Adipocyte (in vitro differentiated cells): ENCODE data around the gene INO80E.

Experiments
- DNase-seq: peaks from one replicate; pipeline ENCODE4 v3.0.0-alpha.2; 2015; ENCODE audit warnings: low read depth
- H3K27me3 ChIP-seq: replicated peaks from 2 replicates; pipeline ENCODE4 v1.7.0; 2013; ENCODE audit warnings: mild to moderate bottlenecking, low read length, moderate library complexity; ENCODE audit not compliant: control insufficient read depth, insufficient read depth
- H3K36me3 ChIP-seq: 2 replicates; pipeline ENCODE4 v1.7.0; 2013; ENCODE audit warnings: low read length, mild to moderate bottlenecking, moderate library complexity; ENCODE audit not compliant: control insufficient read depth, insufficient read depth, severe bottlenecking
- H3K4me1 ChIP-seq: 2 replicates; pipeline ENCODE4 v1.7.0; 2013; ENCODE audit warnings: mild to moderate bottlenecking, low read length, moderate library complexity; ENCODE audit not compliant: control insufficient read depth, insufficient read depth
- H3K4me3 ChIP-seq: 2 replicates; pipeline ENCODE4 v1.7.0; 2013; ENCODE audit warnings: mild to moderate bottlenecking, low read length, moderate library complexity
- H3K9ac ChIP-seq: 2 replicates; pipeline ENCODE4 v1.7.0; 2013; ENCODE audit warnings: mild to moderate bottlenecking, low read length, moderate library complexity
- H3K9me3 ChIP-seq: 2 replicates; pipeline ENCODE4 v1.7.0; 2013; ENCODE audit warnings: mild to moderate bottlenecking, low read length, moderate library complexity; ENCODE audit not compliant: control insufficient read depth

Gene INO80E

DNA sequence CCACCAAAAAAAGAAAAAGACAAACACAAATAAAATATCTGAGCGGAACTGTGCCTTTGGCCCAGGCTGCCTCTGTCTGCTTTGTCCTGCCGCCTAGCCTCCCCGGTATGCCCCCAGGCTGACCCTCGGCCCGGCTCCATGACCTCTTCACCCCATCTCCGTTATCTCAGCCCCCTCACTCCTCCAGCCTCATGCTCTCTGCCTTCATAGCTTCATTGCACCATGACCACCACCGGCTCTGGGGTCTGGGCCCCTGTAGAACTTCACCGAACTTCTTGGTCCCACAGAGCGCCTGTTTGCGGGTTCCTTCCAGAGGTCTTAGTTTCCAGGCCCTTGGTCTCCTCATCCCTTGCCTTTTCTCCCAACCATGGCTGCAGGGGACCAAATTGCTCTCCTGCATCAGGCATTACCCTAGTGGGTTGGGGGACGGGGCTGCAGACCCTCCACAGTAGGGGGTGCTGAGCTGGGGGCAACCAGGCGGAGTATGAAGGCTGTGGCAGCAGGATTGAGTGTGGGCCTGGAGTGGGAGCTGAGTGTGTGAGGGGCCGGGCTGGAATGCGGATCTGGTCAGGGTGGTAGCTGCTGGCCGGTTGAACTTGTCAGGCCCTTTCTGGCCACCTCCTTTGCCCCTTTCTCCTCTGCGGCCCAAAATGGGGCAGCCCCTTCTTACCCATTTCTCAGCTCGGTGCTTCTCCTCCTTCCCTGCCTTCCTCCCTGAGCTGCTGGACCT is 7.5 kb upstream of the INO80E start:
- H3K27me3 ChIP-seq, result no peaks in the 10 kb centered on the region
- H3K4me1 ChIP-seq, result peaks cover 10% of the 10 kb centered on the region
- H3K9ac ChIP-seq, result no peak overlapping the region
- H3K36me3 ChIP-seq, result peaks cover 90% of the 10 kb centered on the region
- no peaks in the 10 kb centered on the region for H3K9me3 ChIP-seq
- H3K4me3 ChIP-seq, result no peak overlapping the region
- DNase-seq, result no peak

DNA sequence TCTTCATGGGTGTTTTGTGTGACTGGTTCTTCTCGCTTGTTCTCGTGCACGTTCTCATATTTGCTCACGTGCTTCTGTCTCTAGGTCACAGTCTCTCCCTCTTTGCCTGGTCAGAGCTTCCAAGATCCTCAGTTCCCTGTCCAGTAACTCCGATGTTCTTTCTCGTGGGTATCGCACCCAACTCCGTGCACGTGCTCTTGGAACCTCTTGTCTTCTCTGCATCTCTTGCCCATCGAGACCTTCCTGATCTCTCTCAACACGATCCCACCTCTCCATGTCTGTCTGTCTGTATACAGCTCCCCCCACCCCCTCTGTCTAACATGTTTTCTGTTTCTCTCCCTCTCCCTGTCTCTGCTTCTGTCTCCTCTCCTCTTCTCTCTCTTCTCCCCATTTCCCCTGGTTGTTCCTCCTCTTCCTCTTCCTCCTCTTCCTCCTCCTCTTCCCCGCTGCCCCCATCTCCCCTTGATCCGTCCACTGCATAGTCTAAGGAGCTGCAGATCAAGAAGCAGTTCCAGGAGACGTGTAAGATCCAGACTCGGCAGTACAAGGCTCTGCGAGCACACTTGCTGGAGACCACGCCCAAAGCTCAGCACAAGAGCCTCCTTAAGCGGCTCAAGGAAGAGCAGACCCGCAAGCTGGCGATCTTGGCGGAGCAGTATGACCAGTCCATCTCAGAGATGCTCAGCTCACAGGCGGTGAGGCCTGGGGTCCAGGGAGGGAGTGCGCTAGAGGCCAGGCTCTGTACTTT is 6.8 kb upstream of the INO80E start:
- H3K36me3 ChIP-seq, result peaks cover 86% of the 10 kb centered on the region
- DNase-seq, result no peak
- H3K4me3 ChIP-seq, result no peak overlapping the region

DNA sequence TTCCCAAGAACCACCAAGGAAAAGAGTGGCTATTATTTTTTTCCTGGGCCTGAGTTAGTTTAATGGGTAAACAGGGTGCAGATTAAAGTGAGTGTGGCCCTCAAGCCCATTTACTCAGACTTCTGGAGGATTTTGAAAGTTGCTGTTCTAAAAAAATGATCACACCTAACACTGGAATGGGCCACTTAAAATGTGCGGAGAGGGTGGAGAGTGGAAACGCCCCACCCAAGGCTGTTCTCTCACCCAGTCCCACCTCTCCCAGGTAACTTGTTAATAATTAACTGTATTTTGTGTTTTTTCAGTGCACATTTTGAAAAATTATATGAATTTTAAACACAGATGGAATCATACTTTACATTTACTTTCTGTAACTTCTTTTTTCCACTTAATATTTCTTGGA is 6.0 kb upstream of the INO80E start:
- H3K27me3 ChIP-seq, result no peaks in the 10 kb centered on the region
- DNase-seq, result no peak
- no peak overlapping the region for H3K9ac ChIP-seq
- peaks cover 79% of the 10 kb centered on the region for H3K36me3 ChIP-seq
- H3K4me3 ChIP-seq, result no peak overlapping the region
- H3K9me3 ChIP-seq, result no peaks in the 10 kb centered on the region
- peaks cover 18% of the 10 kb centered on the region for H3K4me1 ChIP-seq

More for the DNA sequence above, 6.8 kb upstream of the INO80E start:
- Histone ChIP-seq H3K9me3 (no peaks in the 10 kb centered on the region), H3K9ac (no peak overlapping the region), H3K27me3 (no peaks in the 10 kb centered on the region), H3K4me1 (peaks cover 10% of the 10 kb centered on the region)

DNA sequence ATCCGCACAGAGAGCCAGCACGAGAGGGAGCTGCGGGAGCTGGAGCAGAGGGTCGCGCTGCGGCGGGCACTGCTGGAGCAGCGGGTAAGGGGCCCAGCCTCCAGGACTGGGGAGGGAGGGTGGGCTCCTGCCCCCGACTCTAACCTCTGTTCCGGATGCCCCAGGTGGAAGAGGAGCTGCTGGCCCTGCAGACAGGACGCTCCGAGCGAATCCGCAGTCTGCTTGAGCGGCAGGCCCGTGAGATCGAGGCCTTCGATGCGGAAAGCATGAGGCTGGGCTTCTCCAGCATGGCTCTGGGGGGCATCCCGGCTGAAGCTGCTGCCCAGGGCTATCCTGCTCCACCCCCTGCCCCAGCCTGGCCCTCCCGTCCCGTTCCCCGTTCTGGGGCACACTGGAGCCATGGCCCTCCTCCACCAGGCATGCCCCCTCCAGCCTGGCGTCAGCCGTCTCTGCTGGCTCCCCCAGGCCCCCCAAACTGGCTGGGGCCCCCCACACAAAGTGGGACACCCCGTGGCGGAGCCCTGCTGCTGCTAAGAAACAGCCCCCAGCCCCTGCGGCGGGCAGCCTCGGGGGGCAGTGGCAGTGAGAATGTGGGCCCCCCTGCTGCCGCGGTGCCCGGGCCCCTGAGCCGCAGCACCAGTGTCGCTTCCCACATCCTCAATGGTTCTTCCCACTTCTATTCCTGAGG is 5.0 kb upstream of the INO80E start:
- Histone ChIP-seq H3K27me3 (no peaks in the 10 kb centered on the region), H3K4me1 (peaks cover 22% of the 10 kb centered on the region), H3K4me3 (no peak overlapping the region), H3K9me3 (no peaks in the 10 kb centered on the region), H3K36me3 (peaks cover 69% of the 10 kb centered on the region), H3K9ac (no peak overlapping the region)
- no peak for DNase-seq

DNA sequence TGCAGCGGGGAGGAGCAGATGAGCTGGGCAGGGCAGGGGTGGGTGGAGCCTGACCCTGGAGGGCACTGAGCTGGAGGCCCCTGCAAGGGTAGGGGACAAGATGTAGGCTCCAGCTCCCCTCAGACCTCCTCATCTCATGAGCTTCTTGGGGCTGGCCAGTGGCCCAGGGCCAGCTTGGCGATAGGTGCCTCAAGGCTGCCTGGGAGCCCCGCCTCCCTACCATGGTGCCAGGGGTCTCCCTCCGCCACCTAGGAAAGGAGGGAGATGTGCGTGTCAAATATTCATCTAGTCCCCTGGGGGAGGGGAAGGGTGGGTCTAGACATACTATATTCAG is 4.5 kb upstream of the INO80E start:
- Histone ChIP-seq H3K4me1 (peaks cover 22% of the 10 kb centered on the region), H3K4me3 (no peak overlapping the region), H3K36me3 (peaks cover 64% of the 10 kb centered on the region), H3K9ac (peak overlapping the region; percentile 67), H3K9me3 (no peaks in the 10 kb centered on the region), H3K27me3 (no peaks in the 10 kb centered on the region)
- DNase-seq, result no peak

DNA sequence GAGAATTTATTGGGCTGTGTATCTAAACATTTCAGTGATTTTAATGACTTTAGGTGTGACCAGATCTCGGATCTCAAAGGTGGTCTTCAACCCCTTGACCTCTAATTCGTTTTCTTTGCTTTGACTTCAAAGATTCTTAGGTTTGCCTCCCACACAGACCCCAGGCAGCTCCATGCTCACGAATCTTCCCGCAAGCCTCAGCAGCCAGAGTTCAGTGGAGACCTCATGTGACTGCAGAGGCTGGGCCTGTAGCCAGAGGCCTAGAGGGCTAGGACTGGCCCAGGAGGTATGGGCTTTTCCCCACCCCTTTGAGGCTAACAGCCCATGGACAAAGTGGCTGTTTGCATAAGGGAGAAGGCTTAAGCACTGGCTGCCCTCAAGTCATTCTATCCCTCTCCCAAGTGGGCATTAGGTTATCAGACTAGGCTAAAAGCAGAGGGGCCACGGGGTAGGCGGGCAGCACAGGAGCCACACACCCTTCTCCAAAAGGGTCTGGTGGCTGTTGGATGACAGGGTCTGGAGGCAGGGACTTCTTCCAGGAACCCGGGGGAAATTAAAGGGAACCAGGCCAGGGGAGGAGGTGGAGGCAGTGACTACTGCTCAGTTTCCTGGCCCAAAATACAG is 3.6 kb upstream of the INO80E start:
- no peaks in the 10 kb centered on the region for H3K27me3 ChIP-seq
- H3K4me1 ChIP-seq, result peaks cover 28% of the 10 kb centered on the region
- no peaks in the 10 kb centered on the region for H3K9me3 ChIP-seq
- peak overlapping the region; percentile 67 for H3K9ac ChIP-seq
- DNase-seq, result no peak
- peaks cover 56% of the 10 kb centered on the region for H3K36me3 ChIP-seq
- H3K4me3 ChIP-seq, result no peak overlapping the region

DNA sequence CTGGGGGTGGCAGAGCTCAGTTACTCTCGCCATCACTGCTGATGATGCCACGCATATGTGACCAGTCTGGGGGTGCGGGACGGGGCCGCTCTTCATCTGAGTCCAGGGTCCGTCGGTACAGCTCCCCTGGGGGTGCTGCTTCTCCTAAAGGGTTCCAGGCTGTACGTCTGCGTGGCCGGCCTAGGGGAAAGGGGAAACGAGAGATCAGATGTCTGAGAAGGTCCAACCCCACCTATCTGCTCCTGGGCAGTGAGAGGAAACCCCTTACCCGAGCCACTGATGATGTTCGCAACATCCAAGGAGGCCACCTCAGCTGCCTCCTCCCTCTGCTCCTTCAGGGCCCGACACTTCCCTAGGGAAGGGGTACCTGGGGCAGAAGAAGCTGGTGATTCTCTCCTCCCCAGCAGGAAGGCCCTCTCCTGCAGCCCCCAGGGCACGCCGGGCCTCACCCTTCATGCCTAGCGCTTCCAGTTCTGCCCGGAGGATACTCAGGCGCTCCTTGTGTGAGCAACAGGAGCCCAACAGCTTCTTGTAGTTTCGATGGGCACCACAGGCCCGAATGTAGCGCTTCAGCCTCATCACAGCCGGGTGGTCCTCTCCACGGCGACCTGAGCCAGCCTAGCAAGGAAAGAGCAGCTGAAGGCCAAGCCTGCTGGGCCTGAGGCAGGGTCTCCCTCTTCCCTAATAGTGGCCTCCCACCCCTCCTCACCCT is 2.7 kb upstream of the INO80E start:
- Histone ChIP-seq H3K9ac (peak overlapping the region; percentile 67), H3K4me1 (peaks cover 28% of the 10 kb centered on the region), H3K27me3 (no peaks in the 10 kb centered on the region), H3K4me3 (no peak overlapping the region), H3K9me3 (no peaks in the 10 kb centered on the region), H3K36me3 (peaks cover 49% of the 10 kb centered on the region)
- no peak for DNase-seq

DNA sequence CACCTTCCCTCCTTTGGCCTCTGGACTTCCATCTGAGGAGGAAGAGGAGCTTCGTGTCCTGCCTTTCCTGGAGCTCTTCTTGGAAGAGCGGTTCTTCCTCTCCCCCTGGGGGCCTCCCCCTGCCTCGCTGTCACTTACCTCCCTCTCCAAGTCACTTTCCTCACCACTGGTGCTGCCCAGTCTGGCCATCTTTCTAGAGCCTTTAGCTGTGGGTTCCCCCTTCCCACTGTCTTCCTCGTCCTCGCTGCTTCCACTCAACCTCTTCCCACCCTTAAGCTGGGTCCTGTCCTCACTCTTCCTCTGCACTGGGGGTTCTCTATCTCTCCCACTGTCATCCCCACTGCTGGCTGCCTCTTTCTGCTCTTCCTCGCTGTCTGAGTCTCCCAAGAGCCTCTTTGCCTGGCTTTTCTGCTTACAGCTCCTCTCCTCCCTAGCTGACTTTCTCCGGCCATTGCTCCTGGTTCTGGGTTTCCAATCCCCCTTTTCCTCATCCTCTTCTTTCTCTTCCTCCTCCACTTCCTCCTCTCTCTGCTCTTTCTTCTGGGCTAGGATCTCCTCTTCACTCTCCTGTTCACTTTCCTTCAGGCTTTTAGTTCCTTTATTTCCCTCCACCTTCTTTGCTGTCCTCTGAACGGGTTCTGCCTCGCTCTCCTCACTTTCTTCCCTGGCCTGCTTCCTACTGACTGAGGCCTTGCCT is 2.0 kb upstream of the INO80E start:
- no peaks in the 10 kb centered on the region for H3K27me3 ChIP-seq
- peak overlapping the region; percentile 99 for H3K9ac ChIP-seq
- H3K9me3 ChIP-seq, result no peaks in the 10 kb centered on the region
- H3K4me3 ChIP-seq, result peak overlapping the region; percentile 87
- peaks cover 43% of the 10 kb centered on the region for H3K36me3 ChIP-seq
- peaks cover 28% of the 10 kb centered on the region for H3K4me1 ChIP-seq
- DNase-seq, result no peak

DNA sequence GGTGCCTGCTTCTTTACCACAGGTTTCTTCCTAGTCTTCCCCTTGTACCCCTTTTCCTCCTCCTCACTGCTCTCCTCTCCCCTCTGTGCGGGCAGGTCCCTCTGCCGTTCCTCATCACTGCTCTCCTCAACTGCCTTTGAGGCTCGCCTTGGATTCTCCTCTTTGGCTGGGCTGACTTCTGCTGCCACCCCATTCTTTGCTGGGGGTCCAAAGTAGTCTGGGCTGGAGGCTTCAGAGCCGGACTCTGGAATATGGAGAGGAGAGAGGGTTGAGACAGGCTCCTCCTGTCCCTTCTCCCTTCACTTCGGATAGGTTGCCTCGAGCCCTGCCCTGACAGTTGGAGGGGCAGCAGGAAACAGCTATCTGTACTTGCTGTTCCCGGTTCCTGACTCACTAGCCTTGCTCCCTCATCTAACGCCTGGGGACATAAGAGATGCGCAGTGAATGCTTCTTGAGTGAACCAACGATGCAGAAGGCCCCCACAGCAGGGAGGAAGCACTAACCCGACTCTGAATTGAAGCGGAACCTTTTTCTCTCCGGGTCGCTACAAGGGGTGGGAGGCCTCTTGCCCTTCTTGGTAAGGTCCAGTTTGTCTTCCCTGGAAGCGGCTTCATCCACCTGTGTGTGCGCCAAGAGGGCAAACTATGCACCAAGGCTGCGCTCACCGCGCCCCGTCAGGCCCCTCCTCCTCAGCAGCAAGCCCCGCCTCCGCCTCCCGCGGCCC is 1.3 kb upstream of the INO80E start:
- no peaks in the 10 kb centered on the region for H3K27me3 ChIP-seq
- peak; percentile 30 for DNase-seq
- H3K4me1 ChIP-seq, result peaks cover 28% of the 10 kb centered on the region
- peak overlapping the region; percentile 87 for H3K4me3 ChIP-seq
- peak overlapping the region; percentile 99 for H3K9ac ChIP-seq
- no peaks in the 10 kb centered on the region for H3K9me3 ChIP-seq
- peaks cover 36% of the 10 kb centered on the region for H3K36me3 ChIP-seq

DNA sequence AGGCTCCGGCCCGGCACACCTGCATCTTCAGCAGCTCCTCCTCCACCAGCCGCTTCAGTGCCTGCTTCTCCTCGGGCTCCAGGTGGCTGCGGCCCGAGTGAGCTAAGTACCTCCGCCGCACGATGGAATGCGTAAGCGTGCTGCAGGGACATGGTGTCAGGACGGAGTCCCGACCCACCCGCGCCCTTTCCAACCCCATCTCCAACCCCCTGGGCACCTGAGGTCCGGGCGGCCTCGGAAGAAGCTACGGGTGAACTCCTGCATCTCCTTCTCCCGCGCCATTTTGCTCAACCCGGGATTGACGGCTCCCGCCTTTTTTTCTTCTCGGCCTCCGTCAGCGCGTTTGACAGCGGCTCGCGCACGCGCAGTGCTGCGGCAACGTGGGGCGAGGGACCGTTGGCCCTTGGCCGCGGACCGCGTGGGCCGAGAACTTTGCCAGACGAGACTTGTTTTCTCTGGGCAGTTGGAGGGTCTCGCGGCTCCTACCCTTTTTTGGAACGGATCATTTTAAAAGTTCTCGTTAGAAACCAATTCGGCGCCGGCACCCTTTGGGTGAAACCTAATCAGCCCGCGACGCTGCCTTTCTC is 624 bp upstream of the INO80E start, which contains the start of gene HIRIP3:
Gene HIRIP3, minus strand, starts transcription at position 294 of the 587 bp plus-strand sequence. Its CDS starts 12 bp downstream, at position 282.
- peaks cover 29% of the 10 kb centered on the region for H3K36me3 ChIP-seq
- H3K9ac ChIP-seq, result peak within 1 kb of the TSS; percentile 99
- H3K27me3 ChIP-seq, result no peaks in the 10 kb centered on the region
- DNase-seq, result peak; percentile 91
- H3K4me3 ChIP-seq, result peak within 1 kb of the TSS; percentile 87
- H3K9me3 ChIP-seq, result no peaks in the 10 kb centered on the region
- H3K4me1 ChIP-seq, result peaks cover 28% of the 10 kb centered on the region
